ENCODE data around the gene ADGRF3.
"Not testable (repeated sequence)": the region's sequence is repeated elsewhere in the genome, so short reads cannot be mapped to it uniquely, and the experiment has no call there.

The ADGRF3 gene

DNA sequence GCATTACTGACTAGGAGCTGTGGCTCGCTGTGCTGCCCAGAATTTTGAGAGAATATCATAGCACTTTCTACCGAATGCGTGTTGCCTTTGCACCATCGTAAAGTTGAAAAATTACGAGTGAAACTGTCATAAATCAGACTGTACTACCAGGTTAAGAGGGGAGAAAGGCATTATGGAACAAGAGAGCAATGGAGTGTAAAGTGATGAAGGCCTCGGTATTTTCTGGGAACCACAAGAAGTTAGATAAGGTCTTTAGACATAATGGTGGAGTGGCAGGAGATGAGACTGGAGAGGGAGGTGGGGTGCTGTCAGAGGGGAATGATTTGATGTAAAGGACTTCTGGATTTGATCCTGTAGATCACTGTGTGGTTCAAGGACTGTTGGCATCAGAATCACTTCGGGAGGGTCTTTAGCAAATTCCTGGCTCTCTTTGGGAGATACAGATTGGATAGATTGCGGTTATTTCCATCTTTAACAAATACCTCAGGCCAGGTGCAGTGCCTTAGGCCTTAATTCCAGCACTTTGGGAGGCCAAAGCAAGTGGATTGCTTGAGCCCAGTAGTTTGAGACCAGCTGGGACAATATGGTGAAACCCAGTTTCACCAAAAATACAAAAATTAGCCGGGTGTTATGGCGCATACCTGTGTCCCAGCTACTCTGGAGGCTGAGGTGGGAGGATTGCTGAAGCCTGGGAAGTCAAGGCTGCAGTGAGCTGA, 4.9 kb upstream of the ADGRF3 start:
- no peak for DNase-seq

DNA sequence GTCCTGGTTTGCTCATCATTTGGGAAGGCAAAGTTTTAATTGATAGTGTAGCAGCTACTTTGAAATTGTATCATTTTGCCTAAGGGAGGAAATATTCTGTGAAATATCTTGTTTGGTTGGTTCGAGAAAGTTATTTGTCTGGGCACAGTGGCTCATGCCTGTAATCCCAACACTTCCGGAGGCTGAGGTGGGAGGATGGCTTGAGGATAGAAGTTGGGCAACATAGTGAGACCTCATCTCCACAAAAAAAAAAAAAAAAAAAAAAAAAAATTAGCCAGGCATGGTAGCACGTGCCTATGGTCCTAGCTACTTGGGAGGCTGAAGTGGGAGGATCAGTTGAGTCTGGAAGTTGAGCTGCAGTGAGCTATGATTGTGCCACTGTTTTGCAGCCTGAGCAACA, 3.1 kb upstream of the ADGRF3 start:
- DNase-seq, result no peak

DNA sequence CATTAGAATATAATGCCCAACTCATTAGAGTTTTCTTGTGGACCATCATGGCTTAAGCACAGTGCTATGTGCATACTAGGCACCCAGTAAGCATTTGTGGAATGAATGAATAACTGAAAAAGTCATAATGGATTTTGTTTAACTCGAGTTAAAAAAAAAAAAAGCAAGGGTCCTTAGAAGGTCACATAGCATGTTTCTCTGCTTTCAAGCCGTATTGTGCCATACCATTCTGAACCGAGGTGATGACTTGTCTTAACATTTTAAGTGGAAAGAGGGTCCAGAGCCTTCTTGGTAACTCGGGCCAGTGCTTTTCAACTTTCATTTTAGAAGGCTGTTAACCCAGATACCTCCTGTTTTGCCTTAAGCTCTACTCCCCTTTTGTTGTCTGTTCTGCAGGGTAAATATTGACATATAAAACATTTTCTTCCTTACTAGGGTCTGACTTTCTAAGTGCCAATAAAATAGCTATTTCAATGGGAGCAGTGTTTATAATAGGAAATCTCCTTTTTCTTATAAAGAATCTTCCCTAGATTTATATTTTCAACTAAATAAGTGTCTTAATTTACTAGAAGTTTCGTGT, 787 bp upstream of the ADGRF3 start:
- peak; percentile 16 for DNase-seq

DNA sequence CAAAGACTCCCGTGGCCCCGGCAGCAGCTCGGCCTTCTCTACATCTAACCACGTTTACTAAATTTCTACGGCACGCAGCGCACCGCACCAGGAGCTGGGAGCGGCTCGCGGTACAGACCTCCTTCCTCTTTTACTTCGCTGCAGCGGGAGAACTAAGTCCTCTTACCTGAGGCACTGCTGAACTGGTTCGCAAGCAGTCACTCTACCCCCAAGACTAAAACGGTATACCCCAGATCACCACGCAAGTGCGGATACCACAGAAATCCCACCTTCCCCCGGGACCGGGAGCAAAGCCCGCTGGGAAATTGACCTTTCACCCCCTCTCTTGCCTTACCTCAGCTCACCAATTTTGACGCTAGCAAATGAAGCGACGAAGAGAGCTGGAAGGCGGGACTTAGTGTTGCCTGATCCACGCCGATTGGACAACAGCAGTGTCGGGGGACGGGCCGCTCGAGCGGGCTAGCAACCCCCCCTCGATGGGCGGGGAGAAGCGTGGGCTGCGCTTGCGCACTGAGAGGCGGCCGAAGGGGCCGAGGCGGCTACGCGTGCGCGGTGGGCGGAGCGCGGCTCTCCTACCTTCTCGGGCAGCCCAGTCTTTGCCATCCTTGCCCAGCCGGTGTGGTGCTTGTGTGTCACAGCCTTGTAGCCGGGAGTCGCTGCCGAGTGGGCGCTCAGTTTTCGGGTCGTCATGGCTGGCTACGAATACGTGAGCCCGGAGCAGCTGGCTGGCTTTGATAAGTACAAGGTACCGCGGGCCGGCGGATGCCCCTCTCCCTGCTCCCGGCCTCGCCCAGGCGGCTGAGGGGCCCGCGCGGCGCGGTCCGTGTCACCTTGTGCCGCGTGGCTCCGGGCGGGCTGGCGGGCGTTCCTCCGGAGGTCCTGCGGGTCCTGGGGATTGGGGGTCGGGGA, 790 bp downstream of the ADGRF3 start, which contains the start of gene SELENOI:
Gene SELENOI, plus strand, starts transcription at position 599 of the 909 bp plus-strand sequence. Its CDS starts 90 bp downstream, at position 689.
- DNase-seq, result peak; percentile 98

DNA sequence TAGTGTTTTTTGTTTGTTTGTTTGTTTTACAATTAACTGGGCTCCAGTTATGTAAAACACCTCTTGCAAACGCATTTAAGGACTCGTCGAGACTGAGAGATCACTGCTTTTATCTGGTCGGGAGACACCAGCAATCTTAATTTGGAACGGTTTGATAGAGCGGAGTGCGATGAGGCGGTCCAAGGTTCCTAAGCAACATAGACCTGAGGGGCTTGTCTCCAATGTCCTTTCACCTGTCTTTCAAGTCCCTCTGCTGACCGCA, 1.4 kb downstream of the ADGRF3 start:
- DNase-seq, result no peak

DNA sequence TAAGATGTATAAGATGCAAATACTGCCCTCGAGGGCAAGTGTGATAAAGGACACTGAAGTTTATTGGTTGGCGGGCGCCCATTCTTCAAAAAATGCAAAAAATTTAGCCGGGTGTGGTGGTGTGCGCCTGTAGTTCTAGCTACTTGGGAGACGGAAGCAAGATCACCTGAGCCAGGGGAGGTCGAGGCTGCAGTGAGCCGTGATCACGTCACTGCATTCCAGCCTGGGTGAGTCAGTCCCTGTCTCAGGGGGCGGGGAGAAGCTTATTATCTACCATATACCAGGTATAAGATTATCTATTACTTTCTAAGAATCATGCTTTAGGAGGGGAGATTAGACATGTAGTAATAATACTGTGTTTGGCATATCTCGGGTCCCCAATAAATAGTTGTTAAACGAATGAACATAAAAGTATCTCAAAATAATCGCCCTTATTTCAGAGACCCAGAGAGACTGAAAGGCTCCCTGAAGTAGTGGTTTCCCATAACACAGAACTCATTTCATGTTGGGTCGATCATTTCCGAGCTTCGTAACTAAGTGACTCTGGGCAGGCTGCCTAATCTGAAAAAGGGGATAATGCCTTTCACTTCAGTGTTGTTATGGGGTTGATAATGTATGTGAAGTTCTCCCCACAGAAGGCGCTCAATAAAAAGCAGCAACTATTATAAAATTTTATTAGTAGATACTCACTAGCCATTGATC, 1.9 kb downstream of the ADGRF3 start:
- peak; percentile 36 for DNase-seq

DNA sequence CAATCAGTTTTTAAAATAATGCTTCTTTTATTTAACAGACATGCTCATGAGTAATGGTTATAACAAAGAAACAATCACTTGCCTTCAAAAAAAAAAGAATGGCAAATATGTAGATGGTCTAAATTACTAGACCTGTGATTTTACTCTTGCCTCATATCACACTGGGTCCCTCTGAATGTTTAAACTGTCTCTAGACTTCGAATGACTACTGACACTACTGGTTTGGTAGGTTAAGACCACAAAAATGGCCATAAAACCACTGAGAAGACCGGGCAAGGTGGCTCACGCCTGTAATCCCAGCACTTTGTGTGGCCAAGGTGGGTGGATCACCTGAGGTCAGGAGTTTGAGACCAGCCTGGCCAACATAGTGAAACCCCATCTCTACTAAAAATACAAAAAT, 5.8 kb downstream of the ADGRF3 start:
- no peak for DNase-seq

DNA sequence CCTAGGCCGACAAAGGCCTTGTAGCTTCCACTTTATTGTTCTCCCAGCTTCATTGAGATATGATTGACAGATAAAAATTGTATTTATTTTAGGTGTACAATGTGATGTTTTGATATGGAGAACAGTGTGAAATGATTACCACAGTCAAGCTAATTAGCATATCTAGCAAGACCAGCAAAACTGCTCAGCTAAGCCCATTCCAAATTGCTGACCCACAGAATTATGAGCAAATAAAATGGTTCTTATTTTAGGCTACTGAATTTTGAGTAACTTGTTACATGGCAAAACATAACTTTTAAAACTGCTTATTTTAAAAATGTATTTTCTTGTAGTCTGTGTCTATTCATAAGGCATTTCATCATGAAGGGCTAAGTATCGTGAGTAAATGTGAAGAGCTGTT, 9.3 kb downstream of the ADGRF3 start:
- no peak for DNase-seq

DNA sequence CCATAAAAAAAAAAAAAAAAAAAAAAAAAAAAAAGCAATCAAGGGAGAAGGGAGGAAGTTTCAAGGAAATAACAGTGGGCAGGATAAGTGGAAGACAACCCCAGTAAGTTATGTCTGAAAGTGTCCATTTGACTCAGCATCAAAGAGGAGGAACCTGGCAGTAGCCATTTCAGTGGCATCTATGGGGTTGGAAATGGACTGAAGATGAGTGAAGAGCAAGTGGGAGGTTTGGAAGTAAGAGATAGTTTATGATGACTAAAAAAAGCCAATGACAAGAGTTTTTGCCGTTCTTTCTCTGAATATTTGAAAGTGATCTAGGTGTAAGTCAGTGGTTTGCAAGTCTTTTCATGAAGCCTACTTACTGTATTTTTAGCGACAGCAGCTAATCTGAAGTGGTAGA, 9.9 kb downstream of the ADGRF3 start:
- no peak for DNase-seq

DNA sequence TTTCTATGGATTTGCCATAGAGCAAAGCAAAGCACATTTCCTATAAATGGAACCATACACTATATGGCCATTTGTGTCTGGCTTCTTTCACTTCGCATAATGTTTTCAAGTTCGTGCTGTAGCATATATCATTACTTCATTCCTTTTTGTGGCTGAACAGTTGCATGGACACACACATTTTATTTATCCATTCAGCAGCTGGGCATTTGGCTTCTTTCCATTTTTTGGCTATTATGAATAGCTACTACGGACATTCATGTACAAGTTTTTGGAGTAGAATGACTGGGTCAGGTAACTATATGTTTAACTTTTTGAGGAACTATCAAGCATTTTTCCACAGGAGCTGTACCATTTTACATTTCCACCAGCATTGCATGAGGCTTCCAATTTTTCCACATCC, 11.4 kb downstream of the ADGRF3 start:
- DNase-seq, result no peak

DNA sequence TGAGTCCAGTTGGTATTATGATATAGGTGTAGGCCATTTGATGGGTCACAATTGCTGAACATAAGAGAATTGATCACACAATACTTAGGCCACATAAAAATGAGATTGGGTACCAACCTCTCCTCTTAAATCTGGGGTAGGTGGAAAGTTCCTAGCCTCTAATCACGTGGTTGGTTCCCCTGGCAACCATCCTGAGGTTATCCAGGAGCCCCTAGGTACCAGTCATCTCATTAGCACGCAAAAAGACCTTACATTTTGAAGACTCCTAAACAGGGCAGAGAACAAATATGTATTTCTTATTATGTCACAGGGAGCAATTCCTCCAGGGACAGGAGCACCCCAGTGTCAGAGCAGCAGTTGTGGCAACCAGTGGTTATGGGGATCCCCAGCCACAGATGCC, 13.3 kb downstream of the ADGRF3 start:
- peak; percentile 7 for DNase-seq

DNA sequence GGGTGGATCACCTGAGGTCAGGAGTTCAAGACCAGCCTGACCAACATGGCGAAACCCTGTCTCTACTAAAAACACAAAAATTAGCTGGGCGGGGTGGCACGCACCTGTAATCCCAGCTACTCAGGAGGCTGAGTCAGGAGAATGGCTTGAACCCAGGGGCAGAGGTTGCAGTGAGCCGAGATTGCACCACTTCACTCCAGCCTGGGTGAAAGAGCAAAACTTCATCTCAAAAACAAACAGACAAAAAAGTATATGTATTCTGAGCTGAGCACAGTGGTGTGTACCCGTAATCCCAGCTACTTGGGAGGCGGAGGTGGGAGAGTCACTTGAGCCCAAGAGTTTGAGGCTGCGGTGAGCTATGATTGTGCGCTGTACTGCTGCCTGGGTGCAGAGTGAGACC, 15.3 kb downstream of the ADGRF3 start:
- not testable (repeated sequence) for DNase-seq

DNA sequence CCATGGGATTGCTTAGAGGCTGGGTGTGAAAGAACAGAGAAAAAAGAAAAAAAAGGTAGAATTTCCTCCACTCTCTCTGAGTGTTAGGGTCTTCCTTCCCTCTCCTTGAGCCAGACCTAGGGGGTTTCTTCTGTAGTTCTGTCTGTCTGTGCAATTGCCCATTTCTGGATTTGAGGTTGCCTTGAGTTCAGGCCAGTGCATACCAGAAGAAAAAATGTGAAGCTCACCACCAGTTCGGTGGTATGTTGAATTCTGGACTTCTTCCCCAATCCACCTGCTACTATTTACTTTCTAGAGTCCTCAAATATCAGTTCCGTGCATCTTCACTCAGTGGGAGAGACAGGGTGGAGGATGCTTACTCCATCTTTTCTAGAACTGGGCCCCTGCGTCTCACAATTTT, 16.0 kb downstream of the ADGRF3 start:
- no peak for DNase-seq

DNA sequence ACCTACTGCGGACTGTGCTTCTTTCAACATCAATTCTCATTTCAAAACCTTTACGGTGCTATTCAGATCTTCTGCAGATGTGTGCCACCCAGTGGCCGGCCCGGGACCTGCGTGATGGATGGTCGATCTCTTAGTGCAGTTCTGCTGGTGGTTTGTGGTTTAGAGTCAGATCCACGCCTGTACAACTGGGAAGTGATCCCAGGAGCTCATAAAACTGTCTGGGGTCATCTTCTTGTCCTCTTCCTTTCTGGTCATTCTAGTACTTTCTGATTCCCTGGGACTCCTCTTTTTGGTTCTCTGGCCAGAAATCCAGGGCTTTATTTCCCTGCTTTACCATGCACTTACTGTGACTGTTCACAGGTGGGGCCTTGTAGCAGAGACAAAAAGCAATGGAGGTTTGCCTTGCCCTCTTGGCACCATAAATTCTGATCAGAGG, 16.5 kb downstream of the ADGRF3 start:
- DNase-seq, result peak; percentile 82

DNA sequence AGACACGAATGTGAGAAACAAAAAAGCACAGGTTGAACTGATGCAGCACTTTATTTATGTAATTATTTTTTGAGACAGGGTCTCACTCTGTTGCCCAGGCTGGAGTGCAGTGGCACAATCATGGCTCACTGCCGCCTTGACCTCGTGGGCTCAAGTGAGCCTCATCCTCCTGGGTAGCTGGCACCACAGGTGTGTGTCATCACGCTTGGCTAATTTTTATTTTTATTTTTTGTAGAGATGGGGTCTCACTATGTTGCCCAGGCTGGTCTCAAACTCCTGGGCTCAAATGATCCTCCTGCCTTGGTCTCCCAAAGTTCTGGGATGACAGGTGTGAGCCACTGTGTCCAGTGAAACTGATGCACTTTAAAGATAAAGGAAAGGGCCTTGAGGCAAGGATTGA, 17.5 kb downstream of the ADGRF3 start:
- not testable (repeated sequence) for DNase-seq

DNA sequence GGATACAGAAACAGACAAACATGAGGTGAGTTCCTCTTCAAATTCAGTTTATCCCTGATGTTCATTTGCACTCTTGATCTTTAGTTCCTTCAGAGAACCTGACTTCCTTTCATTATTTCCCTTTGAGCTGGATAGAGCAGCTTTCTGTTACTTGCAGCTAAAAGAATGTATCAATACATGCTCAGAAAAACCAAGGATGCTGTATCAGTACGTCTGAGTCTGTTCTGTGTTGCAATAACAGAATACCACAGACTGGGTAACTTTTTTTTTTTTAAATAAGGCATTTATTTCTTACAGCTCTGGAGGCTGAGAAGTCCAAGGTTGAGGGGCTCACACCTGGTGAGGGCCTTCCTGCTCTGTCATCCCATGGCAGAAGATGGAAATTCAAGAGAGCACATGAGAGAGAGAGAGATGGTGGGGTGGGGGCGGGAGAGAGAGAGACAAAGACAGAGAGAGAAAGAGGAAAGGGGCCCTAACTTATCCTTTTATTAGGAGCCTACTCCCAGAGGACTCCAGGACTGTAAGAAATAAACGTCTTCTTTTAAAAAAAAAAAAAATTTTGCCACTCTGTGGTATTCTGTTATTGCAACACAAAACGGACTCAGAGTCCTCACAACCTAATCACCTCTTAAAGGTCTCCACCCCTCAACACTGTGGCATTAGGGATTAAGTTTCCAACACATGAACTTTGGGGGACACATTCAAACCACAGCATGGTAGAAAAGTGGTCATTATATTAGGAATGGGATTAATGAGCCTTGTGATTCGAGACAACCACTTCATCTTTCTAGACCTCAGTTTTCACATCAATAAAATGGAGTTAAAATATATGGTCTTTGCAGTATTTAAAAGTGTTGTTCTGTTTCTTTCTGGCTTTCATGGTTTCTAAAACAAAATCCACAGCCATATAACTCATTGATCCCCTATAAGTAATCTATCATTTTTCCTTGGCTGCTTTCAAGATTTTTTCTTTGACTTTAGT, 19.0 kb downstream of the ADGRF3 start:
- DNase-seq, result no peak

DNA sequence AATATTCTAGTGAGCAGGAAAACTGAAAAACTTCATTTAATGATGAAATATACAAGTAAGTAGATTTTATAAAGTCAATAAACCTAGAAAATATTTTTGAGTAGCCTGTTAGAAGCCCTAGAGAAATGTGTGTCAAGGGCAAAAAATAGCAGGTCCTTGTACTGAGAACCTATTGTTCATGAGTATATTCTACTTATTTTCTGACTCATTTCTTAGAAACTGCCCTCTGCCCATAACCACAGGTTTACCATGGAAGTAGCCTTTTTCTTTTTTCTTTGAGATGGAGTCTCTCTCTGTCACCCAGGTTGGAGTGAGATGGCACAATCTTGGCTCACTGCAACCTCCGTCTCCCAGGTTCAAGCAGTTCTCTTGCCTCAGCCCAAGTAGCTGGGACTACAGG, 20.1 kb downstream of the ADGRF3 start:
- DNase-seq, result no peak

DNA sequence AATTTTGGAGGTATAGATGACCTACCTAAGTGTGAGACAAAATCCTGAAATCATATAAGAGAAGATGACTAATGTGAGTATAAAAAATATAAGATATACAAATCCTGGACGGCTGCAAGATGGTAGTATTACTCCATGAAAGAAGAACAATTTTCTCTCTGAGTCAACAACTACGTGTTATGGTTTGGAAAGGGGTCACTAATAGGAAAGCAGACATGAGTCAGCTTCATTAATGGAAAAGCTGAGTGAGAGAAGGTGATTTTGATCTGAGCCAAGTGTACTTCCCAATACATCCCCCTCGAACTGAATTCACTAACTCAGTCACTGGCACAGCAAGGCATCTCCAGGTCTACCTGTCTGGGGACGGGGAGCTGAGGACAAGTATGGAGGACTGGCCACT, 20.7 kb downstream of the ADGRF3 start:
- no peak for DNase-seq

DNA sequence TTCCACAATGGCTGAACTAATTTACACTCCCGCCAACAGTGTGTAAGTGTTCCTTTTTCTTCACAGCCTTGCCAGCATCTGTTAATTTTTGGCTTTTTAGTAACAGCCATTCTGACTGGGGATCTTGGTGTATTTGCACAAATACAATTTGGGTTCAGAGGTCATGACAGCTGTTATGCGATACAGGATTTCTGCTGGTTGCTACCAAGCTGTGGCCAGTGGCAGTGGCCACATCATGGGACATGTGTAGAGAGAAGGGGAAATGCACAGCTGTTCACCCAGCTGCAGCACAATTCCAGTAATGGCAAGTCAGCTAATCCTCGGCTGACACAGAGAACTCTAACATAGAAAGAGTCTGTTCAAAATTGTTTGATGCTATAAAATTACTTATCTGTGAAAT, 21.7 kb downstream of the ADGRF3 start:
- DNase-seq, result no peak

DNA sequence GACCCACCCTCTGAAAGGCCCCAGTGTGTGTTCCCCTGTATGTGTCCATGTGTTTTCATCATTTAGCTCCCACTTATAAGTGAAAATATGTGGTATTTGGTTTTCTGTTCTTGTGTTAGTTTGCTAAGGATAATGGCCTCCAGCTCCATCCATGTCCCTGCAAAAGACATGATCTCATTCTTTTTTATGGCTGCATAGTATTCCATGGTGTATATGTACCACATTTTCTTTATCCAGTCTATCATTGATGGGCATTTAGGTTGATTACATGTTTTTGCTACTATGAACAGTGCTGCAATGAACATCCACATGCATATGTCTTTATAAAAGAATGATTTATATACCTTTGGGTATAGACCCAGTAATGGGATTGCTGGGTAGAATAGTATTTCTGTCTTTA, 22.1 kb downstream of the ADGRF3 start:
- not testable (repeated sequence) for DNase-seq

DNA sequence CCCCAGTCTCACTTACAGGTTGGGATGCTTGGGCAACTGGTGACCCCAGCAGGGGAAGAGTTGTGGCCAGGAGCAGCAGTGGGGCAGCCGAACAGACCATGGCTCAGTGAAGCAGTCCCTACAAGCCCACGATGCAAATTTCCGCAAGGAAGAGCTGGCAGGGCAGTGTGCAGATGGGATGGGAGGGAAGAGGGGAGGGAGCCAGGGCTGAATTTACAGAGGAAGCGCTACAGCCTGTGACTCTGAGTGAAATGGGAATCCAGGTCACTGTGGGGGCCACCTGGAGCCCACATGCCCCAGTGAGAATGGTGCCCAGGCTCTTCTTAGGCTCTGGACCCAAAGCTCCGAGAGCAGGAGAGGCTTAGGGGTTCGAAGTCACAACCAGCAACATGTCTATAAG, 27.6 kb downstream of the ADGRF3 start:
- no peak for DNase-seq

All from DMS53 (cell line).